HepG2 (cell line): ENCODE data around the gene OR6B2. TPM values are rescaled to one million over a fixed set of nuclear protein-coding genes. Genes with fewer than 3 reads are reported as not detected.

Experiments
- ATAC-seq: fragments of 200-7000 bp; cut with Tn5 transposase; 3 replicates; pipeline ENCODE4 v1.9.1; 2020; ENCODE audit warnings: mild to moderate bottlenecking, moderate library complexity
- BruUV-seq: library from RNA; stranded (reverse); fragments of 400-500 nt; replicated peaks from 2 replicates; lab custom pipeline; 2021; lab: Mats Ljungman, UMichigan
- CTCF ChIA-PET: fragments of 300-600 bp; formaldehyde crosslinking; extraction: SDS; loops from one replicate; lab custom pipeline; 2021; ENCODE audit warnings: low total read pairs, inconsistent platforms, low intra/inter-chr PET ratio; lab: Yijun Ruan, JAX
- POLR2A ChIA-PET: fragments of 350-600 bp; sonication (Branson Sonifier 250); formaldehyde crosslinking; loops from one replicate; lab custom pipeline; 2020; ENCODE audit warnings: antibody characterized with exemption, inconsistent platforms; lab: Yijun Ruan, JAX
- DNase-seq: peaks from one replicate; pipeline ENCODE4 v3.0.0-alpha.2; 2015; ENCODE audit warnings: low spot score
- FAIRE-seq: peaks from 3 replicates; lab custom pipeline; 2011; peaks lifted over from hg19 to GRCh38; lab: Jason Lieb, UNC
- H2AFZ ChIP-seq: one replicate; pipeline ENCODE4 v1.6.1; 2011; ENCODE audit warnings: low read length, inconsistent platforms
- H3K27ac ChIP-seq: fragments of 300-600 bp; 3 replicates; pipeline ENCODE4 v1.8.0; 2011; ENCODE audit warnings: mixed run types, mild to moderate bottlenecking, mixed read lengths, low read length, inconsistent platforms; ENCODE audit not compliant: insufficient read depth; ENCODE audit errors: extremely low read length
- H3K27me3 ChIP-seq, 2 experiments: fragments of 200-600 bp in 1 of 2; 2 replicates in 1 of 2; 3 replicates in 1 of 2; pipeline versions ENCODE4 v1.6.0 to v1.8.0; 2011; ENCODE audit warnings: low read length in 2 of 2, mild to moderate bottlenecking in 2 of 2, moderate library complexity in 2 of 2, inconsistent platforms in 1 of 2; ENCODE audit not compliant: insufficient read depth in 2 of 2, control insufficient read depth in 1 of 2
- H3K36me3 ChIP-seq, 2 experiments: fragments of 200-600 bp in 1 of 2; replicated peaks in 1 of 2; 2 replicates in 1 of 2; 3 replicates in 1 of 2; pipeline versions ENCODE4 v1.5.1 to v1.8.0; 2011; ENCODE audit warnings: low read length in 2 of 2, inconsistent platforms in 1 of 2; ENCODE audit not compliant: insufficient read depth in 2 of 2, control insufficient read depth in 1 of 2
- H3K4me1 ChIP-seq: 2 replicates; pipeline ENCODE4 v1.5.1; 2012; ENCODE audit warnings: low read length, inconsistent platforms; ENCODE audit not compliant: insufficient read depth
- H3K4me2 ChIP-seq: 2 replicates; pipeline ENCODE4 v1.6.0; 2011; ENCODE audit warnings: low read depth, low read length, inconsistent platforms
- H3K4me3 ChIP-seq, 3 experiments: fragments of 200-600 bp in 1 of 3; sonication (generic), shearing (Covaris generic) in 1 of 3; replicated peaks in 1 of 3; 2 replicates each; pipeline ENCODE4 v1.5.1; 2011 to 2016; ENCODE audit warnings: low read length in 3 of 3, inconsistent platforms in 2 of 3, low read depth in 2 of 3, mild to moderate bottlenecking in 2 of 3, control low read depth in 1 of 3, mixed read lengths in 1 of 3; ENCODE audit not compliant: insufficient read depth in 1 of 3
- H3K79me2 ChIP-seq: one replicate; pipeline ENCODE4 v1.6.1; 2011; ENCODE audit warnings: low read length, inconsistent platforms; ENCODE audit not compliant: insufficient read depth
- H3K9ac ChIP-seq: 2 replicates; pipeline ENCODE4 v1.6.0; 2011; ENCODE audit warnings: mild to moderate bottlenecking, low read depth, low read length, inconsistent platforms; ENCODE audit not compliant: insufficient read depth
- H3K9me3 ChIP-seq: 2 replicates; pipeline ENCODE4 v1.5.1; 2012; ENCODE audit warnings: mild to moderate bottlenecking, low read length
- H4K20me1 ChIP-seq: 2 replicates; pipeline ENCODE4 v1.6.0; 2011; ENCODE audit warnings: inconsistent platforms, mild to moderate bottlenecking, low read length, moderate library complexity; ENCODE audit not compliant: insufficient read depth
- CREB3 ChIP-seq: sonication (generic); formaldehyde crosslinking; IDR thresholded peaks from 2 replicates; pipeline ENCODE4 v1.5.0; 2020; ENCODE audit warnings: missing genetic modification reagents
- E2F1 ChIP-seq: sonication (generic); formaldehyde crosslinking; IDR thresholded peaks from 2 replicates; pipeline ENCODE4 v1.5.0; 2020; ENCODE audit warnings: missing genetic modification reagents
- GPBP1L1 ChIP-seq: sonication (generic); formaldehyde crosslinking; IDR thresholded peaks from 2 replicates; pipeline ENCODE4 v1.5.0; 2020; ENCODE audit warnings: mild to moderate bottlenecking, missing genetic modification reagents
- HDAC2 ChIP-seq: sonication (generic); formaldehyde crosslinking; IDR thresholded peaks from 2 replicates; pipeline ENCODE4 v1.4.0; 2020; ENCODE audit warnings: missing genetic modification reagents
- KAT7 ChIP-seq: IDR thresholded peaks from 2 replicates; pipeline ENCODE4 v1.6.1; 2018; ENCODE audit warnings: borderline replicate concordance, missing compliant biosample characterization
- SKIL ChIP-seq: sonication (generic); formaldehyde crosslinking; IDR thresholded peaks from 2 replicates; pipeline ENCODE4 v1.8.0; 2022; ENCODE audit warnings: missing genetic modification reagents, mild to moderate bottlenecking, moderate library complexity, borderline replicate concordance
- SMAD1 ChIP-seq: sonication (generic); formaldehyde crosslinking; IDR thresholded peaks from 2 replicates; pipeline ENCODE4 v1.4.0; 2020; ENCODE audit warnings: missing genetic modification reagents, low read depth, mild to moderate bottlenecking, borderline replicate concordance
- SMYD3 ChIP-seq: sonication (generic); formaldehyde crosslinking; IDR thresholded peaks from 2 replicates; pipeline ENCODE4 v1.8.1; 2023; ENCODE audit warnings: mild to moderate bottlenecking, missing genetic modification reagents
- ZBTB14 ChIP-seq: sonication (generic); formaldehyde crosslinking; IDR thresholded peaks from 2 replicates; pipeline ENCODE4 v1.4.0; 2020; ENCODE audit warnings: missing genetic modification reagents
- ZNF10 ChIP-seq: sonication (generic); formaldehyde crosslinking; IDR thresholded peaks from 2 replicates; pipeline ENCODE4 v1.4.0; 2020; ENCODE audit warnings: mild to moderate bottlenecking, low read depth, missing genetic modification reagents, borderline replicate concordance
- ZNF280B ChIP-seq: sonication (generic); formaldehyde crosslinking; IDR thresholded peaks from 2 replicates; pipeline ENCODE4 v1.5.0; 2020; ENCODE audit warnings: missing genetic modification reagents, mild to moderate bottlenecking, borderline replicate concordance
- ZNF460 ChIP-seq: sonication (generic); formaldehyde crosslinking; IDR thresholded peaks from 2 replicates; pipeline ENCODE4 v1.5.1; 2020; ENCODE audit warnings: missing genetic modification reagents, mild to moderate bottlenecking, borderline replicate concordance
- ZNF644 ChIP-seq: IDR thresholded peaks from 2 replicates; pipeline ENCODE4 v1.6.1; 2016; ENCODE audit warnings: low read depth
- ZNF740 ChIP-seq: sonication (generic); formaldehyde crosslinking; IDR thresholded peaks from 2 replicates; pipeline ENCODE4 v1.4.0; 2020; ENCODE audit warnings: missing genetic modification reagents
- ZNF747 ChIP-seq: sonication (generic); formaldehyde crosslinking; IDR thresholded peaks from 2 replicates; pipeline ENCODE4 v1.8.1; 2023; ENCODE audit warnings: missing genetic modification reagents, mild to moderate bottlenecking, borderline replicate concordance
- ZZZ3 ChIP-seq: sonication (generic); formaldehyde crosslinking; IDR thresholded peaks from 2 replicates; pipeline ENCODE4 v1.4.0; 2020; ENCODE audit warnings: missing genetic modification reagents, mild to moderate bottlenecking, borderline replicate concordance
- WGBS: methylation state at CpG from one replicate; pipeline ENCODE4 v1.1.6; 2017; ENCODE audit warnings: low lambda C conversion rate; 5-methylcytosine and 5-hydroxymethylcytosine counted together
- in situ Hi-C: cut with HindIII; loops from 2 replicates; pipeline ENCODE4 v1.10.0; 2017; ENCODE audit warnings: low pct_unique_long_range_greater_than_20kb; ENCODE audit not compliant: extremely low pct_ligation_motif_present
- intact Hi-C: fragments of 100-400 bp; cut with micrococcal nuclease; formaldehyde crosslinking; loops from one replicate; pipeline ENCODE4 v1.10.0; 2022; ENCODE audit not compliant: unreplicated experiment
- polyA plus RNA-seq, 8 experiments: library from polyadenylated mRNA; depleted of rRNA in 3 of 8; stranded (reverse) in 7 of 8; unstranded in 1 of 8; fragments of >200 nt; fragmentation: Illumina TruSeq in 4 of 8; extraction: Trizol in 4 of 8; gene quantifications; 2 replicates each; pipeline versions ENCODE4 v1.2.1 to v1.2.3, GENCODE V29; 2011 to 2016; ENCODE audit warnings: low read depth in 4 of 8, missing spikeins in 1 of 8, mixed read lengths in 1 of 8; ENCODE audit not compliant: insufficient read depth in 1 of 8
- total RNA-seq, 5 experiments: library from RNA; depleted of rRNA; stranded (reverse); fragments of >200 nt; fragmentation: Illumina TruSeq; extraction: Trizol; gene quantifications; 2 replicates each; pipeline ENCODE4 v1.2.3, GENCODE V29; 2016; ENCODE audit warnings: low read depth in 1 of 5

The OR6B2 gene
- total and polyA plus RNA-seq, 2 of the 13 experiments (the other 11 are each of a cell fraction or from before 2014, with no cell fraction given): not detected

GRCh38 chr2:240050278-240050677 lies 20.0 kb upstream of the OR6B2 start:
- ChIA-PET POLR2A (no interaction called here), CTCF (no interaction called here)
- Histone ChIP-seq H3K9ac (no peak overlapping the region), H4K20me1 (no peaks in the 10 kb centered on the region), H3K4me1 (peaks cover 11% of the 10 kb centered on the region; the same call in 1 of the 2 replicates), H3K36me3 (no peaks in the 10 kb centered on the region), H2AFZ (no peak overlapping the region), H3K4me2 (no peak overlapping the region), H3K79me2 (no peaks in the 10 kb centered on the region), H3K4me3 (no peak overlapping the region), H3K27me3 (peaks cover 5 to 84% of the 10 kb centered on the region in 2 experiments; a peak in 4 of 5 replicates), H3K27ac (no peak overlapping the region), H3K9me3 (no peaks in the 10 kb centered on the region)
- no peak for ATAC-seq
- no TSS peak for BruUV-seq
- no peak for FAIRE-seq
- in situ Hi-C loops: no loop called here
- DNase-seq: no peak
- 22% methylated on average over 12 of the region's 12 CpGs for WGBS
- intact Hi-C loops: no loop called here
- no peak for TF ChIP-seq SMYD3 (CRISPR knock-in tag)
- TF ChIP-seq ZZZ3: no peak
- TF ChIP-seq ZNF747 (CRISPR knock-in tag): no peak
- no peak for TF ChIP-seq ZNF460 (CRISPR knock-in tag)
- TF ChIP-seq SKIL (CRISPR knock-in tag): no peak
- TF ChIP-seq KAT7 (CRISPR knock-in tag): no peak
- TF ChIP-seq GPBP1L1 (CRISPR knock-in tag): no peak
- no peak for TF ChIP-seq HDAC2
- no peak for TF ChIP-seq ZNF10 (CRISPR knock-in tag)
- no peak for TF ChIP-seq ZNF740 (CRISPR knock-in tag)
- TF ChIP-seq CREB3: no peak
- TF ChIP-seq ZNF644: no peak
- no peak for TF ChIP-seq ZNF280B (CRISPR knock-in tag)
- TF ChIP-seq ZBTB14 (CRISPR knock-in tag): no peak
- TF ChIP-seq E2F1 (CRISPR knock-in tag): no peak
- no peak for TF ChIP-seq SMAD1 (CRISPR knock-in tag)
